GM12878 (cell line): ENCODE data around the gene ADAP1. TPM values are rescaled to one million over a fixed set of nuclear protein-coding genes. Genes with fewer than 3 reads are reported as not detected.

Experiments
- ATAC-seq: fragments of 200-7000 bp; cut with Tn5 transposase; 3 replicates; pipeline ENCODE4 v1.9.1; 2020; ENCODE audit warnings: mild to moderate bottlenecking, moderate library complexity
- BruUV-seq: library from RNA; stranded (reverse); fragments of 400-500 nt; replicated peaks from 2 replicates; lab custom pipeline; 2021; lab: Mats Ljungman, UMichigan
- CTCF ChIA-PET: fragments of 300-600 bp; sonication (Branson Sonifier 250); formaldehyde crosslinking; extraction: SDS; loops from one replicate; lab custom pipeline; 2021; ENCODE audit warnings: inconsistent platforms; lab: Yijun Ruan, JAX
- POLR2A ChIA-PET: fragments of 350-600 bp; formaldehyde crosslinking; extraction: SDS; loops from one replicate; lab custom pipeline; 2021; ENCODE audit warnings: inconsistent platforms; lab: Charles Lee
- RAD21 ChIA-PET: fragments of 300-600 bp; sonication (Branson Sonifier 250); formaldehyde crosslinking; loops from one replicate; lab custom pipeline; 2023; ENCODE audit warnings: antibody characterized with exemption; ENCODE audit not compliant: unreplicated experiment; lab: Charles Lee
- SMC1A ChIA-PET: fragments of 300-600 bp; sonication (Branson Sonifier 250); formaldehyde crosslinking; loops from one replicate; lab custom pipeline; 2023; ENCODE audit not compliant: unreplicated experiment, uncharacterized antibody; lab: Charles Lee
- DNase-seq: peaks from one replicate; pipeline ENCODE4 v3.0.0-alpha.2; 2011; ENCODE audit warnings: low read depth, low spot score
- FAIRE-seq: peaks from 3 replicates; lab custom pipeline; 2011; peaks lifted over from hg19 to GRCh38; lab: Jason Lieb, UNC
- H2AFZ ChIP-seq: 2 replicates; pipeline ENCODE4 v1.6.0; 2011; ENCODE audit warnings: low read depth, low read length, control low read depth; ENCODE audit not compliant: control insufficient read depth
- H3K27ac ChIP-seq: 2 replicates; pipeline ENCODE4 v1.5.1; 2011; ENCODE audit warnings: control low read depth; ENCODE audit not compliant: control insufficient read depth, insufficient read depth
- H3K27me3 ChIP-seq, 2 experiments: replicated peaks in 1 of 2; 2 replicates each; pipeline versions ENCODE4 v1.6.0 to v1.6.1; 2011; ENCODE audit warnings: low read length in 1 of 2; ENCODE audit not compliant: control insufficient read depth in 2 of 2, insufficient read depth in 2 of 2
- H3K36me3 ChIP-seq, 2 experiments: 2 replicates each; pipeline ENCODE4 v1.5.1; 2011; ENCODE audit warnings: low read length in 1 of 2; ENCODE audit not compliant: control insufficient read depth in 2 of 2, insufficient read depth in 2 of 2
- H3K4me1 ChIP-seq: 2 replicates; pipeline ENCODE4 v1.6.1; 2011; ENCODE audit warnings: mild to moderate bottlenecking, low read length, moderate library complexity, mixed read lengths; ENCODE audit not compliant: control insufficient read depth, insufficient read depth
- H3K4me2 ChIP-seq: 2 replicates; pipeline ENCODE4 v1.6.0; 2011; ENCODE audit warnings: control low read depth; ENCODE audit not compliant: control insufficient read depth, insufficient read depth
- H3K4me3 ChIP-seq: fragments of 200-600 bp; sonication (generic); 2 replicates; pipeline ENCODE4 v1.5.1; 2016
- H3K79me2 ChIP-seq: 2 replicates; pipeline ENCODE4 v1.6.0; 2011; ENCODE audit warnings: low read length; ENCODE audit not compliant: control insufficient read depth, insufficient read depth
- H3K9ac ChIP-seq: 2 replicates; pipeline ENCODE4 v1.8.0; 2011; ENCODE audit warnings: low read length, control low read depth, mixed read lengths; ENCODE audit not compliant: control insufficient read depth, insufficient read depth
- H3K9me3 ChIP-seq: replicated peaks from 3 replicates; pipeline ENCODE4 v1.5.1; 2011; ENCODE audit warnings: mild to moderate bottlenecking, low read length; ENCODE audit not compliant: control insufficient read depth, insufficient read depth
- H4K20me1 ChIP-seq: 2 replicates; pipeline ENCODE4 v1.6.0; 2011; ENCODE audit not compliant: control insufficient read depth, insufficient read depth
- BACH1 ChIP-seq: fragments of 450-650 bp; IDR thresholded peaks from 2 replicates; pipeline ENCODE4 v1.6.1; 2017; ENCODE audit warnings: mild to moderate bottlenecking, borderline replicate concordance
- CBFB ChIP-seq: IDR thresholded peaks from 2 replicates; pipeline ENCODE4 v1.6.1; 2016; ENCODE audit warnings: antibody characterized with exemption, low read depth
- HSF1 ChIP-seq: fragments of 150-350 bp; IDR thresholded peaks from 2 replicates; pipeline ENCODE4 v1.6.1; 2014; ENCODE audit warnings: mild to moderate bottlenecking, low read depth, low read length
- MXI1 ChIP-seq: fragments of 150-350 bp; IDR thresholded peaks from 2 replicates; pipeline ENCODE4 v1.6.1; 2011; ENCODE audit warnings: low read depth, mild to moderate bottlenecking, inconsistent platforms, low read length, improper control_type of control experiment
- NR2C2 ChIP-seq: IDR thresholded peaks from 2 replicates; pipeline ENCODE4 v1.6.1; 2011; ENCODE audit warnings: borderline replicate concordance, low read depth; ENCODE audit not compliant: control insufficient read depth, insufficient read length
- NR2F1 ChIP-seq: fragments of 450-650 bp; conservative IDR thresholded peaks from 2 replicates; pipeline ENCODE4 v1.6.1; 2017; ENCODE audit warnings: mild to moderate bottlenecking
- RAD51 ChIP-seq: fragments of 450-650 bp; IDR thresholded peaks from 2 replicates; pipeline ENCODE4 v1.6.1; 2016; ENCODE audit warnings: moderate library complexity, mild to moderate bottlenecking, inconsistent platforms
- STAT1 ChIP-seq: fragments of 450-650 bp; conservative IDR thresholded peaks from 2 replicates; pipeline ENCODE4 v1.6.1; 2014; ENCODE audit warnings: antibody characterized with exemption, mild to moderate bottlenecking
- ZNF687 ChIP-seq: fragments of 450-650 bp; IDR thresholded peaks from 2 replicates; pipeline ENCODE4 v1.6.1; 2017; ENCODE audit warnings: mild to moderate bottlenecking, moderate library complexity
- WGBS: methylation state at CpG from one replicate; pipeline ENCODE4 v1.1.6; 2016; ENCODE audit warnings: low lambda C conversion rate; ENCODE audit not compliant: insufficient replicate concordance, insufficient coverage; ENCODE audit errors: missing lambda C conversion rate; 5-methylcytosine and 5-hydroxymethylcytosine counted together
- in situ Hi-C: fragments of 300-500 bp; cut with MboI; formaldehyde crosslinking; loops from 9 replicates; pipeline ENCODE4 v1.14.3; 2018; ENCODE audit warnings: mixed read lengths
- intact Hi-C: fragments of 100-400 bp; cut with micrococcal nuclease; formaldehyde crosslinking; loops from one replicate; pipeline ENCODE4 v1.14.2; 2022; ENCODE audit not compliant: unreplicated experiment
- polyA plus RNA-seq, 11 experiments: library from polyadenylated mRNA; depleted of rRNA in 4 of 11; unstranded in 6 of 11; stranded (reverse) in 5 of 11; fragments of >200 nt; fragmentation: Nextera tagmentation in 4 of 11; fragmentation: Illumina TruSeq in 1 of 11; extraction: Ambion mirVana in 4 of 11; extraction: Trizol in 1 of 11; gene quantifications; 1 replicate in 1 of 11; 2 replicates in 10 of 11; pipeline versions ENCODE4 v1.2.1 to v1.2.3, GENCODE V29; 2011 to 2016; ENCODE audit warnings: inconsistent platforms in 2 of 11, missing spikeins in 2 of 11, low read depth in 1 of 11
- total RNA-seq, 4 experiments: library from RNA; depleted of rRNA in 3 of 4; stranded (reverse); fragments of >200 nt in 3 of 4; fragmentation: Illumina TruSeq in 1 of 4; extraction: Trizol in 1 of 4; gene quantifications; 2 replicates each; pipeline versions ENCODE4 v1.2.1 to v1.2.3, GENCODE V29; 2013 to 2021
- TF ChIP-seq, protein P1 (sequence below): fragments of 450-650 bp; IDR thresholded peaks from 2 replicates; pipeline ENCODE4 v1.6.1; 2014; ENCODE audit warnings: mild to moderate bottlenecking
- TF ChIP-seq, protein P2 (sequence below): IDR thresholded peaks from 2 replicates; pipeline ENCODE4 v1.6.1; 2012; ENCODE audit warnings: low read depth, low read length, improper control_type of control experiment
- TF ChIP-seq, protein P3 (sequence below): fragments of 150-350 bp; IDR thresholded peaks from 2 replicates; pipeline ENCODE4 v1.6.1; 2016; ENCODE audit warnings: low read depth, low read length

Gene ADAP1
- total and polyA plus RNA-seq, 10 of the 15 experiments (the other 5 are each of a cell fraction or from before 2014, with no cell fraction given): 0.22 to 44.2 (median 22.0) TPM; not detected in 1

GRCh38 chr7:945147-945555 lies 9.3 kb downstream of the ADAP1 start:
- intact Hi-C loops: no loop called here
- no peak for FAIRE-seq
- ChIA-PET SMC1A (no interaction called here), RAD21 (no interaction called here), POLR2A (no interaction called here), CTCF (no interaction called here)
- Histone ChIP-seq H3K4me2 (no peak overlapping the region), H2AFZ (no peak overlapping the region), H4K20me1 (no peaks in the 10 kb centered on the region), H3K36me3 (no peaks in the 10 kb centered on the region; a peak in 1 of 4 replicates), H3K27me3 (no peaks in the 10 kb centered on the region), H3K79me2 (peaks cover 19% of the 10 kb centered on the region), H3K9ac (no peak overlapping the region), H3K4me3 (no peak overlapping the region), H3K27ac (no peak overlapping the region), H3K4me1 (peaks cover 12% of the 10 kb centered on the region), H3K9me3 (peaks cover 11% of the 10 kb centered on the region)
- in situ Hi-C loops: no loop called here
- ATAC-seq: no peak
- 86% methylated on average over 10 of the region's 13 CpGs for WGBS
- no peak for DNase-seq
- no TSS peak for BruUV-seq
- TF ChIP-seq, protein P1, sequence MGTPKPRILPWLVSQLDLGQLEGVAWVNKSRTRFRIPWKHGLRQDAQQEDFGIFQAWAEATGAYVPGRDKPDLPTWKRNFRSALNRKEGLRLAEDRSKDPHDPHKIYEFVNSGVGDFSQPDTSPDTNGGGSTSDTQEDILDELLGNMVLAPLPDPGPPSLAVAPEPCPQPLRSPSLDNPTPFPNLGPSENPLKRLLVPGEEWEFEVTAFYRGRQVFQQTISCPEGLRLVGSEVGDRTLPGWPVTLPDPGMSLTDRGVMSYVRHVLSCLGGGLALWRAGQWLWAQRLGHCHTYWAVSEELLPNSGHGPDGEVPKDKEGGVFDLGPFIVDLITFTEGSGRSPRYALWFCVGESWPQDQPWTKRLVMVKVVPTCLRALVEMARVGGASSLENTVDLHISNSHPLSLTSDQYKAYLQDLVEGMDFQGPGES: no peak
- no peak for TF ChIP-seq STAT1
- TF ChIP-seq, protein P2, sequence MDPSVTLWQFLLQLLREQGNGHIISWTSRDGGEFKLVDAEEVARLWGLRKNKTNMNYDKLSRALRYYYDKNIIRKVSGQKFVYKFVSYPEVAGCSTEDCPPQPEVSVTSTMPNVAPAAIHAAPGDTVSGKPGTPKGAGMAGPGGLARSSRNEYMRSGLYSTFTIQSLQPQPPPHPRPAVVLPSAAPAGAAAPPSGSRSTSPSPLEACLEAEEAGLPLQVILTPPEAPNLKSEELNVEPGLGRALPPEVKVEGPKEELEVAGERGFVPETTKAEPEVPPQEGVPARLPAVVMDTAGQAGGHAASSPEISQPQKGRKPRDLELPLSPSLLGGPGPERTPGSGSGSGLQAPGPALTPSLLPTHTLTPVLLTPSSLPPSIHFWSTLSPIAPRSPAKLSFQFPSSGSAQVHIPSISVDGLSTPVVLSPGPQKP: no peak
- no peak for TF ChIP-seq NR2F1
- TF ChIP-seq CBFB: no peak
- no peak for TF ChIP-seq ZNF687
- TF ChIP-seq, protein P3, sequence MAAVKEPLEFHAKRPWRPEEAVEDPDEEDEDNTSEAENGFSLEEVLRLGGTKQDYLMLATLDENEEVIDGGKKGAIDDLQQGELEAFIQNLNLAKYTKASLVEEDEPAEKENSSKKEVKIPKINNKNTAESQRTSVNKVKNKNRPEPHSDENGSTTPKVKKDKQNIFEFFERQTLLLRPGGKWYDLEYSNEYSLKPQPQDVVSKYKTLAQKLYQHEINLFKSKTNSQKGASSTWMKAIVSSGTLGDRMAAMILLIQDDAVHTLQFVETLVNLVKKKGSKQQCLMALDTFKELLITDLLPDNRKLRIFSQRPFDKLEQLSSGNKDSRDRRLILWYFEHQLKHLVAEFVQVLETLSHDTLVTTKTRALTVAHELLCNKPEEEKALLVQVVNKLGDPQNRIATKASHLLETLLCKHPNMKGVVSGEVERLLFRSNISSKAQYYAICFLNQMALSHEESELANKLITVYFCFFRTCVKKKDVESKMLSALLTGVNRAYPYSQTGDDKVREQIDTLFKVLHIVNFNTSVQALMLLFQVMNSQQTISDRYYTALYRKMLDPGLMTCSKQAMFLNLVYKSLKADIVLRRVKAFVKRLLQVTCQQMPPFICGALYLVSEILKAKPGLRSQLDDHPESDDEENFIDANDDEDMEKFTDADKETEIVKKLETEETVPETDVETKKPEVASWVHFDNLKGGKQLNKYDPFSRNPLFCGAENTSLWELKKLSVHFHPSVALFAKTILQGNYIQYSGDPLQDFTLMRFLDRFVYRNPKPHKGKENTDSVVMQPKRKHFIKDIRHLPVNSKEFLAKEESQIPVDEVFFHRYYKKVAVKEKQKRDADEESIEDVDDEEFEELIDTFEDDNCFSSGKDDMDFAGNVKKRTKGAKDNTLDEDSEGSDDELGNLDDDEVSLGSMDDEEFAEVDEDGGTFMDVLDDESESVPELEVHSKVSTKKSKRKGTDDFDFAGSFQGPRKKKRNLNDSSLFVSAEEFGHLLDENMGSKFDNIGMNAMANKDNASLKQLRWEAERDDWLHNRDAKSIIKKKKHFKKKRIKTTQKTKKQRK: no peak
- TF ChIP-seq RAD51: no peak
- no peak for TF ChIP-seq BACH1
- TF ChIP-seq HSF1: no peak
- TF ChIP-seq MXI1: no peak
- TF ChIP-seq NR2C2: no peak
